ENCODE data around the gene SLC9B1. TPM values are rescaled to one million over a fixed set of nuclear protein-coding genes. Genes with fewer than 3 reads are reported as not detected.
"Not testable (repeated sequence)": the region's sequence is repeated elsewhere in the genome, so short reads cannot be mapped to it uniquely, and the experiment has no call there.

Gene SLC9B1
- total RNA-seq, 1 donor from 2014 or later = 0.95 TPM

DNA sequence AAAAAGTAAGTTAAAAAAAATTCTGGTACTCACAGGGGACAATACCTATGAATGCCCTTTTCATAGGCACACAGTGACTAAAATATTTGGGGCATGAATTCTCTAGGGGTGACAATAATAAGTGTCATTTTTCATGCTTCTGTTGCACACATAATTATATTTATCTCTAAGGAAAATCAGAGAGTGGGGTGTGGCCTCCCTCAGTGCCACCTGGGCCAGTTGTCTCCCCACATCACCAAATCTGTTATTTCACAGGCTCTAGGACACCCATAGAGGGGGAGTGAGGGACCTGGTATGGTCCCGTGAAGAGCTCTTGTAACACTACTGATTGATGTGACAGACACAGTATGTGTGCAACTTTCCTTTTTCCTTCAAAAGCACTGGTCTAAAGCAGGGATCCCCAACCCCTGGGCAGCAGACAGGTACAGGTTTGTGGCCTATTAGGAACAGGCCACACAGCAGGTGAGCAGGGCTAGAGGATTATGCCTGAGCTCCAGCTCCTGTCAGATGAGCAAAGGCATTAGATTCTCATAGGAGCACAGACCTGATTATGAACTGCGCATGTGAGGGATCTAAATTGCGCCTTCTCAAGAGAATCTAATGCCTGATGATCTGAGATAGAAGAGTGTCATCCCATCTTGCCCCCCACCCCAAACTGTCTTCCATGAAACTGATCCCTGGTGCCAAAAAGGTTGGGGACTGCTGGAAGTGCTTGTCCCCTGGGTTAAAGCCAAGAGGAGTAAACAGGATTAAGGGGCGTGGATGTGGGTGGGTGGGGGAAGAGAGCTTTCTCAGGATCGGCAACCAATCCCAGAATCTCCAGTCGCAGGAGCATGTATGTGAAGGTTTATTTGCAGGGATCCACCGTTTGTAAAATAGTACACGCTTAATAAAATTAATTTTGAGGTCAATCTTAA lies 856 bp downstream of the SLC9B1 start:
- intact Hi-C loops (cut with DNase I) = loop anchor here (2.0 to 10.0 kb wide), 4 partner anchors 76 to 586 kb away; partner anchors contain the start of genes BDH2, CISD2 and UBE2D3
- DNase-seq (ENCODE audit: missing footprints) = no peak

DNA sequence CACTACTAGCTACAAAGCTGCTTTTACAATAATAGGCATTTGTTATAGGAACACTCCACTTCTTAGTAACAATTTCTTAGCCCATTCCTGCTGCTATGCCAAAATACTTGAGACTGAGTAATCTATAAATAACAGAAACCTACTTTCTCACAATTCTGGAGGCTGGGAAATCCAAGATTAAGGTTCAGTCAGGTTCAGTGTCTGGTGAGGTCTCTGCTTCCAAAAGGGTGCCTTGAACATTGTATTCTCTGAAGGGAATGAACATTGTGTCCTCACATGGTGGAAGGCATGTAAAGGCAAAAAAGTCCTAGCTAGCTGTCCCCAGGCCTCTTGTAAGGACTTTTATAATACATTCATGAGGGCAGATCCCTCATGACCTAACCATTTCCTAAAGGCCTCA lies 7.0 kb downstream of the SLC9B1 start:
- ATAC-seq = no peak
- intact Hi-C loops (cut with DNase I) = loop anchor here (2.0 to 10.0 kb wide), 2 partner anchors 82 to 566 kb away; partner anchors contain the start of gene BDH2
- DNase-seq (ENCODE audit: missing footprints) = no peak

More for the DNA sequence above, 856 bp downstream of the SLC9B1 start:
- ATAC-seq = peak; percentile 35

DNA sequence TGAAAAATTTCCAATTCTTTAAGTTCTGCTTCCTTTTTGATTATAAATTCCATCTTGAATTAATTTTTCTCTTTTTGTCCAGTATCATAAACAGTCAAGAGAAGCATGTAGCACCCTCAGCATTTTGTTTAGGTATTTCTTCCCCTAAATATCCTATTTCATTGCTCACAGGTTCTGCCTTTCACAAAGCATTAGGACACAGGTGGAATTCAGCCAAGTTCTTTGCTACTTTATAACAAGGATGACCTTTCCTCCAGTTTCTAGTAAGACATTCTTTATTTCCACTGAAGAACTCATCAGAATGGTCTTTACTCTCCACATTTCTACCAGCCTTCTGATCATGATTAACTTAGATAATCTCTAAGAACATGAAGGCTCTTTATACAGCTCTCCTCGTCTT lies 7.4 kb downstream of the SLC9B1 start:
- DNase-seq (ENCODE audit: missing footprints) (no peak), ATAC-seq (peak; percentile 36)
- intact Hi-C loops (cut with DNase I) = loop anchor here (2.0 to 10.0 kb wide), 2 partner anchors 83 to 565 kb away; partner anchors contain the start of gene BDH2

DNA sequence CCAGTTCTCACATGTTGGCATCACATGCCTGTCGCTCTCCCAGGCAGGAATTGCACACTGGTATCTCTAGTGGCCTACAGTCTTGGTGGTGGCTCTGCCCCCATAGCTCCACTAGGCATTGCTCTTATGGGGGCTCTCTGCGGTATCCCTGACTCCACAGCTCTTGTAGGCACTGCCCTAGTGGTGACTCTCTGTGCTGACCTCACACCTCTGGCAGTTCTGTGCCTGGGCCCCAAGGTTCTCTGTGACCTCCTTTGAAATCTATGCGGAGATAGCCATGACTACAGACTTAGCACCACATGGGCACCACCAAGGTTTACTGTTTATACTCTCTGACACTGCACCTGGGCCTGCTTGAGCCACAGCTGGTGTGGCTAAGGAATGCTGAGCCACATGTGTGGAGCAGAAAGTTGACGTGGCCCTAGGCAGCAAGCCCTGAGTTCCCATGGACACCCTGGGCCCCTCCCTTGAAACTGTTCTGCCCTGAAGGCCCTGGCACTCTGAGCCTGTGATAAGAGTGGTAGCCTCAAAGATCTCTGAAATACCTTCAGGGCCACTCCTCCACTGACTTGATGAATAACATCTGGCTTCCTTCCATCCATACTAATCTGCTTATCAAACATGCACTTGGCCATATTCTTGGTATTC lies 8.0 kb downstream of the SLC9B1 start:
- DNase-seq (ENCODE audit: missing footprints) (no peak), ATAC-seq (peak; percentile 53)
- intact Hi-C loops (cut with DNase I) = loop anchor here (2.0 to 10.0 kb wide), 2 partner anchors 83 to 565 kb away; partner anchors contain the start of gene BDH2

DNA sequence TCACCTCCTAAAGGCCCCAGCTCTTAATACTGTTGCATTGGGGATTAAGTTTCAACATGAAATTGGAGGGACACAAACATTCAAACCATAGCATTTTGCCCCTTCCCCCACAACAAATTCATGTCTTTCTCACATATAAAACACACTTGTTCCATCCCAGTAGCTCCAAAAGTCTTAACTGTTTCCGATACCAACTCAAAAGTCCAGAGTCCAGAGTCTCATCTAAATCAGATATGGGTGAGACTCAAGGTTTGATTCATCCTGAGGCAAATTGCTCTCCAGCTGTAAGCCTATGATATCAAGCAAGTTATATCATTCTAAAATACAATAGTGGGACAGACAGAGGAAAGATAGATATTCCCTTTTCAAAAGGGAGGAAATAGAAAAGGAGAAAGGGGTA lies 8.7 kb downstream of the SLC9B1 start:
- DNase-seq (ENCODE audit: missing footprints) = no peak
- intact Hi-C loops (cut with DNase I) = loop anchor here (10.0 kb wide), 1 partner anchor 84 kb away; the partner anchor contains the start of gene BDH2
- no peak for ATAC-seq

DNA sequence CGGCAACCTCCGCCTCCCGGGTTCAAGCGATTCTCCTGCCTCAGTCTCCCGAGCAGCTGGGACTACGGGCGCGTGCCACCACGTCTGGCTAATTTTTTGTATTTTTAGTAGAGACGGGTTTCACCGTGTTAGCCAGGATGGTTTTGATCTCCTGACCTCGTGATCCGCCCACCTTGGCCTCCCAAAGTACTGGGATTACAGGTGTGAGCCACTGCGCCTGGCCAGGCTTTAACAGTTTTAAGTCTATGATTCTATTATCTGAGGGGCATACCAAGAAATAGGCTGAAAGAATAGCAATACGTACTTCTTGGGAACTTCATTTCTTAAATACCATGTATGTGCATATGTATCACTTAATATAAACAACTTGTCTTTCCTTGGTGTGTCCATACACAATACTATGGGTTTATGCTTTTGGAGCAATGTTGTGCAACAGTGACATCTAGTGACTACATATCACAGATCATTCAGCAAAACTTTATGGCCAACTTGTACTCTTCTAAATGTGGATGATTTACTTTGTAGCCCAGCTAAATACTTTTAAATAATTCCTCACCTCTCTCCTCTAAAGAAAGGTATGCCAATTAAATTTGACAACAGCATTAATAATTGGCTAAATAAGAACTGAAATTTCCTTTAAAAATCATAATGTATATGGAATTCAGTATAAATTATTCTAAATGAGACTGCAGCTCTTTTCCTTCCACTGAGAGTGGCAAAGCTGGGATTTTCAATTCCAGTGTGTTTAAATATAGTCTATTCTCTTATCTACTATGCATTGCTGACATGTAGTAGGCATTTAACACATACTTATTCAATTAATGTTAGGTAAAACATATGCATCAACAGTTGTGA lies 10.4 kb downstream of the SLC9B1 start:
- no peak for DNase-seq (ENCODE audit: missing footprints)
- peak; percentile 76 for ATAC-seq
- intact Hi-C loops (cut with DNase I) = loop anchor here (2.0 kb wide), 1 partner anchor 388 kb away; no protein-coding TSS in a partner anchor

DNA sequence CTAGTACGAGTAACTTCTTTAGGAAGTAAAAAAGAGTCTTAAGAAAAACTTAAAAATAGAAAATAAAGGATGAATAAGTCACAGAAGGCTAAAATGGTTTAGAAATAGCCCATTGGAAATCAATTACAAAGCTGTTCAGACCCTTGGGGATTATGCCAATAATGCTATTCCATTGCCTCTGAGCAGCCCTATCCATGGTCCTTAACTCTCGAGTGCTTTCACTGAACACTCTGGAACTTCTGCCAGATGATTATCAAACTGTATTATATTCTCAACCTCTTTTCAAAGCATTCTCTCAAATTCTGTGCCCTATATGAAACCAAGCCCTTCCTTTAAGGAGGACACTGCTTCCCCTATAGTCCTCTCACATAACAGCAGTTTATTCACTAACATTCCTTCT lies 17.0 kb downstream of the SLC9B1 start:
- DNase-seq (ENCODE audit: missing footprints) (no peak), ATAC-seq (no peak)
- intact Hi-C loops (cut with DNase I) = no loop called here

DNA sequence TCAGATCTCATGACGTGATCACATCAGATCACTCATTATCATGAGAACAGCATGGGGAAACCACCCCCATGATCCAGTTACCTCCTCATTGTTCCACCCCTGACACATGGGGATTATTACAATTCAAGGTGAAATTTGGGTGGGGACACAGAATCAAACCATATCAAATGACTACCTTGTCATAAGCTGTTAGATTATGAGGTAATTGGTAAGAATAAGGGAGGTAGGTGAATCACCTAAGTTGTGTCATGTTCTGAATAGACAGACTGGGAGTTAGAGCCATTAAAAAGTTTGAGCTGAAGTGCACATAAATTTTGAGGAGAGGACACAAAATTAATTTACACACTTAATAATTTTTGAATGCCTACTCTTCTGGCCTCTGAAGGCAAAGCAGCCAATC lies 24.7 kb downstream of the SLC9B1 start:
- intact Hi-C loops (cut with DNase I) = no loop called here
- DNase-seq (ENCODE audit: missing footprints) (no peak), ATAC-seq (no peak)

DNA sequence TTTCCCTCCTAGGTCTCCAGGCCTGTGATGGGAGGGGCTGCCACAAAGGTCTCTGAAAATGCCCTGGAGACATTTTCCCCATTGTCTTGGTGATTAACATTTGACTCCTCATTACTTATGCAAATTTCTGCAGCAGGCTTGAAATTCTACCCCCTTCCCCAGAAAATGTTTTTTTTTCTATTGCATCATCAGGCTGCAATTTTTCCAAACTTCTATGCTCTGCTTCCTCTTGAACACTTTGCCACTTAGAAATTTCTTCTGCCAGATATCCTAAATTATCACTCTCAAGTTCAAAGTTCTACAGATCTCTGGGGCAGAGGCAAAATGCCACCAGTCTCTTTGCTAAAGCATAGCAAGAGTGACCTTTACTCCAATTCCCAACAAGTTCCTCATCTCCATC lies 25.5 kb downstream of the SLC9B1 start:
- intact Hi-C loops (cut with DNase I); ATAC-seq: not testable (repeated sequence)

DNA sequence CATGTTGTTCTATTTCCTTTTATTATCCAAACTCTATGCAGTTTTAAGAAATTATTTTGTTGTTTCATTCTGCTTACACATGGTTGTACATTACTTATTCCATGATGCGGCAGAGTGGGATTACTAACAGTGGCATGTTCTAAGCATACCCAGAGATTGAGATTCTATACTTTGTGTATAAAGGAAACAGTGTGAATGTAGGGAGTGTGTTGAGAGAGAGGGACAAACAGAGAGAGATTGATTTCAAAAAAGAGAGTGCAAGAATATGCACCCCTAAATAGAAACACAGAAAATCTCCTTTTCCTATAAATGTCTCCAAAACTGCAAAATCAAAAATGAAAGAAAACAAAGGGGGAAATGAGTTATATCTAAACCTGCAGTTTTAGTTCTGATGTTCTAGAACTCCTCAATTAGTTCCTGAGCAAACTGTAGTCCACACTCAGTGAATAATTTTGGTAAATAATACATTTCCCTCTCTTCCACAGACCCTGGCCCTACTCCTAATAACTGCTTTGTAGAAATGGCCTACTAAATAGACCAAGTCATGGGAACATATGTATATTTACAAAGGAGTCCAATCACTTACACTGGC lies 31.0 kb downstream of the SLC9B1 start:
- no peak for ATAC-seq
- DNase-seq (ENCODE audit: missing footprints) = no peak
- intact Hi-C loops (cut with DNase I) = no loop called here

More for the DNA sequence above, 25.5 kb downstream of the SLC9B1 start:
- not testable (repeated sequence) for DNase-seq (ENCODE audit: missing footprints)

DNA sequence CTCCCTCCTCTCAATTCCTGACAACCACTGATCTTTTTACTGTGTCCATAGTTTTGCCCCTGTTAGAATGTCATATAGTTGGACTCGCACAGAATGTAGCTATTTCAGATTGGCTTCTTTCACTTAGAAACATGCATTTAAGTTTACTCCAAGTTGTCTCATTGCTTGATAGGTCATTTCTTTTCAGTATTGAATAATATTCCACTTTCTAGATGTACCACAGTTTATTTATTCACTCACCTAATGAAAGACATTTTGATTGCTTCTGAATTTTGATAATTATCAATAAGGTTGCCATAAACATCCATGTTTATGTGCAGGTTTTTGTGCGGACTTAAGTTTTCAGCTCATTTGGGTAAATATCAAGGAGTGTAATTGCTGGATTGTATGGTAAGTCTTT lies 38.5 kb downstream of the SLC9B1 start:
- intact Hi-C loops (cut with DNase I) = no loop called here
- ATAC-seq (no peak), DNase-seq (ENCODE audit: missing footprints) (no peak)

DNA sequence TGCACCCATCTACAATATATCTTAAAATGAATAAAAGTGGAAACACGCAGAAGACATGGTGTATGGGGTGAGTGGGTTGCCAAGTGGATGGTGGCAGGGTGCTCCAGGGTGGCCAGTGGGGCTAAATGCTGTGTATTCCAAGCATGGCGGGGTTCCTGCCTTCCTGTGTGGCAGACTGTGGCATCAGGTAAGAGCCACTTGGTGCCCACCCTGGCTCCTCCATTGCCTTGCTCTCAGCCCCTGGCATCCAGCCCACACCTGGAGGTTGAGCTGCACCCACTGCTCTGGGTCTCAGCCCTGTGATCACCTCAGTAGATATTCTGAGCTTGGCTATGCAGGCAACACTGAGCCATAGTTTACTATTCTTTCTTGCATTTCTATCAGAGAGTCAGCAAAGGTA lies 57.7 kb downstream of the SLC9B1 start:
- DNase-seq (ENCODE audit: missing footprints); intact Hi-C loops (cut with DNase I); ATAC-seq: not testable (repeated sequence)

DNA sequence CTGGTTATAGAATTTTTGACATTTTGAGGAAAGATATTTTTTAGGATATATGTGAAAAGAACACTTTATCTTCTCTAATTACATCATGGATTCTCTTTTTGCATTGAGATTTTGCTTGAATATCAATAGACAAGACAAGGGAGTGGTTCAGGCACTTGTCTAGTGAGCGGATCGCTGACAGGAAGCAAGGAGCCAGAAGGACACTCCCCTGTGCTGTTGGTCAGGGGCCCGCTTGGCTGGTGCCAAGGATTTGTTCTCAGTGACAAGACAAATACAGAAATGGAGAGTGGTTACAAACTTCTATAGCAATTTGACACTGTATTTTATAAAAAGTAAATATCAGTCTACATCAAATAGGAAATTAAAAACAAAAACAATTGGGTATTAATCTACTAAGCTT lies 60.0 kb downstream of the SLC9B1 start:
- intact Hi-C loops (cut with DNase I) = no loop called here
- DNase-seq (ENCODE audit: missing footprints) (peak; percentile 55), ATAC-seq (peak; percentile 37)

DNA sequence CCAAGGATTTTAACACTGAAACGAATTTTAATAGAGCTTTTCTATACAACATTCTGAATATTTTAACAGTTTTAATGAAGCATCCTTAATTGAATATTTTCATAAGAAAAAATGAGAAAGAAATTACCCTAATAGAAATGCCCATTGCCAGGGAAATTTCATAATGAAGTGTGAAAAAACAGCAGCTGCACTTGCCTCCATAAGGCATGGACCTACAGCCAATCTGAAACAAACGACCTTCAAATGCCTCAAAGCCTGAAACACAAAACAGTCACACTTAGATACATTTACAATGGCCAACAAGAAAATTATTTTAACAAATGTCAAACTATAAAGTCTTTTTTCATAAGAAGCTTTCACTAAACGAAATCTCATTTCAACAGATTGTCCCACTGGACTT lies 74.4 kb downstream of the SLC9B1 start:
- no peak for ATAC-seq
- DNase-seq (ENCODE audit: missing footprints) = no peak
- intact Hi-C loops (cut with DNase I) = no loop called here

DNA sequence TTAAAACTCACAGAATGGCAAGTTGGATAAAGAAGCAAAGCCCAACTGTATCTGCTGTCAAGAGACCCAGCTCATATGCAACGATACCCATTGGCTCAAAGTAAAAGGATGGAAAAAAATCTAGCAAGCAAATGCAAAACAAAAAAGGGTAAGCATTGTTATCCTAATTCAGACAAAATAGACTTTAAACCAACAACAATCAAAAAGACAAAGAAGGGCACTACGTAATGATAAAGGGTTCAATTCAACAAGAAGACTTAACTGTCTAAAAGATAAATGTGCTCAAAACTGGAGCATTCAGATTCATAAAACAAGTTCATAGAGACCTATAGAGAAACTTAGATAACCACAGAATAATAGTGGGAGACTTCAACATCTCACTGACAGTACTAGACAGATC lies 81.4 kb downstream of the SLC9B1 start:
- ATAC-seq; DNase-seq (ENCODE audit: missing footprints); intact Hi-C loops (cut with DNase I): not testable (repeated sequence)

DNA sequence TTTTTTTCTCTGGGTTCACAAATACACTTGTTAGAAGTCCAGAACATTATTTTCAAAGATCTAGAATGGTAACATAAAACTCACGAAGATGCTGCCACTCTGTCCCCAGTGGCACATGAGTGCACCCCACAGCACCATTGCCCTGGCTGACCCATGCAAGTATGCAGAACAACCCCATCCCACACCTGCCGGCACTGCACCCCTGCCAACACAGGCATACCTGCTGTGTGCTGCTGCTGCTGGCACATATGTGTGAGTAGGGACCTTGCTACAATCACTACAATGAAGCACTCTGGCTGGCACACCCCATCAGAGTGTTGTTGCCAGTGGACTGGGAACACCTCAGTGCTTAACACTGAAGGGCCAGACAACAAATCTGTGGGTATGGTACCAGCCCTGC lies 83.8 kb downstream of the SLC9B1 start:
- intact Hi-C loops (cut with DNase I) = no loop called here
- no peak for DNase-seq (ENCODE audit: missing footprints)
- ATAC-seq = no peak

DNA sequence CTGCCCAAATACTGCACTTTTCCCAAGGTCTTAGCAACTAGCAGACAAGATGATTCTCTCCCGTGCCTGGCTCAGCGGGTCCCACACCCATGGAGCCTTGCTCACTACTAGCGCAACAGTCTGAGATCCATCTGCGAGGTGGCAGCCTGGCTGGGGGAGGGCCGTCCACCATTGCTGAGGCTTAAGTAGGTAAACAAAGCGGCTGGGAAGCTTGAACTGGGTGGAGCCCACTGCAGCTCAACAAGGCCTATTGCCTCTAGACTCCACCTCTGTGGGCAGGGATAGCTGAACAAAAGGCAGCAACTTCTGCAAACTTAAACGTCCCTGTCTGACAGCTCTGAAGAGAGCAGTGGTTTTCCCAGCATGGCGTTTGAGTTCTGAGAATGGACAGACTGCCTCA lies 99.8 kb downstream of the SLC9B1 start:
- intact Hi-C loops (cut with DNase I); ATAC-seq; DNase-seq (ENCODE audit: missing footprints): not testable (repeated sequence)

DNA sequence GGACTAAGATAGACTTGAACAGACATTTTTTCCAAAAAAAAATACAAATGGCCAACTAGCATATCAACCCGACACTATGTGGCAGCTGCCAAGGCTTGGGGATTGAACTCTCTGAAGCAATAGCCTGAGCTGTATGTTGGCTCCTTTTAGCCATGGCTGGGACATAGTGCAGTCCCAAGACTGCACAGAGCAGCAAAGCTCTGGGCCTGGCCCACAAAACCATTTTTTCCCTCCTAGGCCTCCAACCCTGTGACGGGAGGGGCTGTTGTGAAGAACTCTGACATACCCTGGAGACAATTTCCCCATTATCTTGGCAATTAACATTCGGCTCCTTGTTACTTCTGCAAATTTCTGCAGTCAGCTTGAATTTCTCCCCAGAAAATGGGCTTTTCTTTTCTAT lies 100.6 kb downstream of the SLC9B1 start:
- intact Hi-C loops (cut with DNase I) = no loop called here
- ATAC-seq (no peak), DNase-seq (ENCODE audit: missing footprints) (no peak)

Measured in Right ventricle myocardium inferior (tissue), 1 donor.